MM.1S (cell line): Measurements from ENCODE around the gene MIEF1.
A peak's percentile ranks its signal among the peaks of the same experiment; 100 is the strongest.

Source experiments
- CTCF ChIP-seq: fragments of 300-600 bp; sonication (generic); IDR thresholded peaks from 2 replicates; pipeline ENCODE4 v1.5.1; 2016; ENCODE audit warnings: antibody characterized with exemption, low read length, mixed read lengths
- EZH2 ChIP-seq: fragments of 300-600 bp; sonication (generic); optimal IDR thresholded peaks from 2 replicates; pipeline ENCODE3; 2017; ENCODE audit warnings: low read depth, mild to moderate bottlenecking, antibody characterized with exemption, low read length, mixed read lengths

GRCh38 chr22:39534591-39535356 lies 32.7 kb downstream of the MIEF1 start:
- TF ChIP-seq CTCF: peak; percentile 92
- TF ChIP-seq EZH2: no peak
